CD4-positive, alpha-beta T cell treated with Interleukin-6 at 100 ng/mL for 8 hours (primary cell): ENCODE results near the gene BICRA.

Source experiments
- DNase-seq: peaks from one replicate; pipeline ENCODE4 v3.0.0-alpha.2; 2020; ENCODE audit warnings: mixed read lengths, low spot score

Gene BICRA

GRCh38 chr19:47601180-47601904 is 7.6 kb upstream of the BICRA start:
- DNase-seq = no peak

DNA sequence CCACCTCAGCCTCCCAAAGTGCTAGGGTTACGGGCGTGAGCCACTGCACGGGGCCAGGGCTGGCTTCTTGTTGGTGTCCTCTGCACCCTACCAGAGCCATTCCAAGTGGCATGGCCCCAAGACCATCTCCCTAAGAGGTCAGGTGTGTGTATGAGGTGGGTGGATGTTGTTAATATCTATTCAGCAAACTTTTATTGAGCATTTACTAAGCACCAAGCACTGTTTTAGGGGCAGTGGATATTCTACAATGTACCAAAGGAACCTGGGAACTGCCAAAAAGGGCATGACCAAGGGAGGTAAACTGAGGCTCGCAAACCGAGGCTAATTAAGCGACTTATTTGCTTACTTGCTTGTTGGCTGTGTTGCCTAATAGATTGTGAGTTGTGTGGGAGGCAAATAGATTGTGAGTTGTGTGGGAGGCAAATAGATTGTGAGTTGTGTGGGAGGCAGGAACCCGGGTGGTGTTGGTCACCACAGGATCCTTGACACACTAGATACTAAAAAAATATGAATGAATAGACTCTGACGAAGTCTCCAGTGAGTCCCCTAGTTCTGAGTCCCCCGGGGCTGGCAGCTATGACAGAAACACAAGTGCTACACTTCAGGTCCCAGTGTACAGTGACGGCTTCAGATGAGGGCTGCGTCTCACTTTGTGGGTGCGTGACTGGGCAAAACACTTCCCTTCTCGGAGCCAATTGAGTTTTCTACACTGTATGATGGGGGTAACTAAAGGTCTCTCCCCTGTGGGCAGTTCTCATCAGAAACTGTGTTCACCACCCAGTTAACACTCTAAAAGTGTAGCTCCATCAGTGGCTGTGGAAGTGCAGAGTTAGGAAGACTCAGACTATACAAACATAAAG is 5.0 kb upstream of the BICRA start:
- no peak for DNase-seq

GRCh38 chr19:47607564-47608073 is 1.3 kb upstream of the BICRA start:
- DNase-seq = no peak

DNA sequence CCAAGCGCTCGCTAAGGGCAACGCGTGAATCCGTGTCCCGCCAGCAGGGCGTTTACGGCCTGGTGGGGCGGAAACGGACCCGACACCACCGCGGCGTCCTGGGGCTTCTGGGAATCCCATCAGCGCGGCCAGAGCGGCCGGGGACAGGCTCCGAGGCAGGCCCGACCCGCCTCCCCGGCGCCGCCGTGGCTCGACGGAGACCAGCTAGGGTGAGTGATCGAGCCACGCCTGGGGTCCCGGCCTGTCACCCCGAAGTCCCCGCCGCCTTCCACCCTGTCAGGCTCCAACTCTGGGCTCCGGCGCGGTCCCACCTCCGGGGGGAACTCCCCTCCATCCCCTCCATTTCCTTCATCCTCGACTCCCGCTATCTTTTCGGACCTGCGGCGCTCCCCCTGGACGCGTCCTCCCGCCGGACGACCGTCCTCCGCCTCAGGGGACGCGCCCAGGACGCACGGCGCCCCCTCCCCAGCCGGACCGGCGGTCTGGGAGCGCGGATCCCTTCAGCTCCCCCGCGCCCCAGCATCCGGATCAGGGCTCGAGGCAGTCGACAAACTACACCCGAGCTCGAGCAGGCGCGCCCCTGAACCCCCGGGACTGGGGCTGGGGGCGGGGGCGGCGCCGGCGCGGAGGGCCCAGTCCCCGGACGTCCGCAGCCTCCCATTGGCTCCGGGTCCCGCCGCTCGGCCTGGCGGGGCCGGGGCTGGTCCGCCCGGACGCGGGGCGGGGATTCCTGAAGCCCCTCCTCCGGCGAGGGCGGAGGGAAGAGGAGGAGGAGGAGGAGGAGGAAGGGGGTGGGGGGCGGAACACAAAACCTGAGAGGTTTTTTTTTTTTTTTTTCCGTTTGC is 638 bp upstream of the BICRA start:
- DNase-seq = peak; percentile 95

- peak; percentile 57 for DNase-seq
These were observed 1.3 kb downstream of the BICRA start for GRCh38 chr19:47609906-47610894.

DNA sequence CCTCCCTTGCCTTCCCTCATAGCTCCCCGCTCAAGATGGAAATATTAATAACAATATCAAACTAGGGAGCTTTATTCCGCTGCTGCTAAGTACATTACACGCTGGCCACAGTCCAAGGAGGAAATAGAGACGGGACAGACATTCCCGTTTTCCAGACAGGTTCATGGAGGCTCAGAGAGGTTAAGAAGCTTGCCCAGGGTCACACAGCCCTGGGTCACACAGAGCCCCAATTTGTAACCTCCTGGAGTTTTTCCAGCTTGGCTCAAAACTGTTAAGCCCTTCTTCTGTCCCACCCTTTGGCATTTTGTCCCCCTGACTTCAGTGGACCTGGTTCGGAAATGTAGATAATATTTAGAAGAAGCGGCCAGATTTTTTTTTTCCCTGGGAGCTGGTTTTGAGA is 2.0 kb downstream of the BICRA start:
- DNase-seq = no peak

- no peak for DNase-seq
These were observed 4.5 kb downstream of the BICRA start for GRCh38 chr19:47613165-47614020.

GRCh38 chr19:47614021-47614295 is 5.0 kb downstream of the BICRA start:
- DNase-seq = no peak

DNA sequence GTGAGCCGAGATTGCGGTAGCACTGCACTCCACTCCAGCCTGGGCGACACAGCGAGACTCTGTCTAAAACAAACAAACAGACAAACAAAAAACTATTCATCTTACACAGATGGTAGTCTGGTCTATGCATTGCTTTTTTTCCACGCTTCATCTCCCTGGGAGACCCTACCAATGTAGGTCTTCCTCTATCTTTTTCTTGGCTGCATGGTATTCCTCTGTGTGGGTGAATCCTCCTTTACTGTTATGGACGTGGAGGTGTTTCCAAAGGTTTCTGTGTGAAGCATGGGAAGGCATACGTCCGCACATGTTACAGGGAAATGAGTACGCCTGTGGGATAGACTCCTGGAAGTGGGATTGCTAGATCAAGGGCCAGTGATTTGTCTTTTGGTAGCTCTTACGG is 5.6 kb downstream of the BICRA start:
- DNase-seq = no peak

DNA sequence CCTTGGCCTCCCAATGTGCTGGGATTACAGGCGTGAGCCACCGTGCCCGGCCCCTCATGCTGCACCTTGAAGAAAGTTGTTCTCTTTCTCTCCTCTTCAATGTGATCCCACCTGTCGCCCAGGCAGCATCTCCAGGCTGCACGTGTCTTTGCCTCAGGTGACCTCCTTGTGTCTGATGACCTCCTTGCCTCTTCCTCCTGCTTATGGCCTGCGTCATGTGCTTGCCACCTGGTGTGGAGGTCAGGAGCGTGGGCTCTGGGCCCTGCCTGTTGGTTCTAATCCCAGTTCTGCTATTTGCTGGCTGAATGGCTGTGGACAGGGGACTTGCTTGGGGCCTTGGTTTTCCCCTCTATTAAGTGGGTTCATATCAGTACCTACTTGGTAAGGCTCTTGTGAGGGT is 6.3 kb downstream of the BICRA start:
- no peak for DNase-seq

DNA sequence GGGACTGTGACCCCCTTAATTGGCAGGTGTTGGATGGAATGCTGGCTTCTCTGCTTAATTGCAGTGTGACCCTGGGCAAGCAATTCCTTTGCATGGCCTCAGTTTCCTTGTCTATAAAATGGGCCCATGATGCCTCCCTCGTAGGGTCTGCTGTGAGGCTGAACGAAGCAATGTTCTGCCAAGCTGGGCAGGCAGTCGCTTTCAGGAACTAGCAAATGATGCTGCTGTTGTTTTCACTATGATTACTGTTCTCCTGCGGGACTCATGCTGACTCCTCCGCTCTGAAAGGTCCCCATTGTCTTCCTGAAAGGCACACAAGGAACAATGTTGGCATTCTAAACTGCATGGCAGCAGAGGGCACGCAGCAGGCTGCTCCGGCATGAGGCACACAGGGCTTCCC is 6.8 kb downstream of the BICRA start:
- no peak for DNase-seq

GRCh38 chr19:47618771-47619170 is 9.8 kb downstream of the BICRA start:
- DNase-seq = no peak

DNA sequence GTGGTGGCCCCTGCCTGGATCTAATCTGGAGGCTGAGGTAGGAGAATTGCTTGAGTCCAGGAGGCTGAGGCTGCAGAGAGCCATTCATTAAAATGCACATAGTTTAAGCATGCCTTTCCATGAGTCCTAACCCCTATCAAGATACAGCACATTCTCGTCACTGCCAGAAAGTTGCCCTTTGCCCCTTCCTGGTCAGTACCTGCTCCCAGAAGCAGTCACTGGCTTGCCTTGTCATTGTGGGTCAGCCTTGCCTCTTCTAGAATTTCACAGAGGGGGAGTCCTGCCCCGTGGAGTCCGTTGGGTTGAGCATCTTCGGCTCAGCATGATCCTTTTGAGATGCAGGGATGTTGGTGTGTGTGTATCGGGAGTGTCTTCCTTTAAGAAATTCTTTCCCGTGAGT is 10.8 kb downstream of the BICRA start:
- DNase-seq = no peak

GRCh38 chr19:47623151-47623920 is 14.4 kb downstream of the BICRA start:
- no peak for DNase-seq

DNA sequence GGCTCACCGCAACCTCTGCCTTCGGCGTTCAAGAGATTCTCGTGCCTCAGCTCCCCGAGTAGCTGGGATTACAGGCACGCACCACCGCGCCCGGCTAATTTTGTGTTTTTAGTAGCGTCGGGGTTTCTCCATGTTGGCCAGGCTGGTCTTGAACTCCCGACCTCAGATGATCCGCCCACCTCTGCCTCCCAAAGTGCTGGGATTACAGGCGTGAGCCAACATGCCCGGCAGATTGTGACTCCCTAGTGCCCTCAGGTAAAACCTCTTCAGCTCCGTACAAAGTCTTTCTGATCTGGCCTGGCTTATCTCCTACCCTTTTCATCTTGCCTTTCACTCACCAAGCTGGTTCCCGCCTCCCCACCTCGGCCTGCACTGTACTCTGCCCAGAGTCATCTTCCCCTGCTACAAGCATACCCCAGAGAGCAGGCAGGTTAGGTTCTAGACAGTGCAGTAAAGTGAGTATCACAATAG is 15.0 kb downstream of the BICRA start:
- DNase-seq = no peak

DNA sequence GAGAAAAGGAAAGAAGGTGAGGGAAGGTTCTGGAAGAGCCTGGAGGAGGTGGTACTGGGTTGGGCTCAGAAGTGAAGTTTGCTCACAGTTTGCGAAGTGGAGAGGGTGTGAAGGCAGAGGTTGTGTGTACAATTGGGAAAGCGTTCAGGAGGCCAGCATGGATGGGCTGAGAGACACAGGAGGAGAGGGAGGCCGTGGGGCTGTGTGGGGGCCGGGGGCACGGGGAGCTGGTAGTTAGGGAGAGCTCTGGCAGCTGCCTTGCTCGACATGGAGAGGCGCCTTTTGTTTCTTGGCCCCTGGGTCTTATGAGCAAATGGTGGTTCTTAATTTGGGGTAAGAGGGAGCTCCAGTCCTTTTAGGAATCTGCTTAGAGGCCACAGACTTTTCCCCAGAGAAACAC is 16.7 kb downstream of the BICRA start:
- no peak for DNase-seq

GRCh38 chr19:47626238-47626637 is 17.3 kb downstream of the BICRA start:
- DNase-seq = no peak

DNA sequence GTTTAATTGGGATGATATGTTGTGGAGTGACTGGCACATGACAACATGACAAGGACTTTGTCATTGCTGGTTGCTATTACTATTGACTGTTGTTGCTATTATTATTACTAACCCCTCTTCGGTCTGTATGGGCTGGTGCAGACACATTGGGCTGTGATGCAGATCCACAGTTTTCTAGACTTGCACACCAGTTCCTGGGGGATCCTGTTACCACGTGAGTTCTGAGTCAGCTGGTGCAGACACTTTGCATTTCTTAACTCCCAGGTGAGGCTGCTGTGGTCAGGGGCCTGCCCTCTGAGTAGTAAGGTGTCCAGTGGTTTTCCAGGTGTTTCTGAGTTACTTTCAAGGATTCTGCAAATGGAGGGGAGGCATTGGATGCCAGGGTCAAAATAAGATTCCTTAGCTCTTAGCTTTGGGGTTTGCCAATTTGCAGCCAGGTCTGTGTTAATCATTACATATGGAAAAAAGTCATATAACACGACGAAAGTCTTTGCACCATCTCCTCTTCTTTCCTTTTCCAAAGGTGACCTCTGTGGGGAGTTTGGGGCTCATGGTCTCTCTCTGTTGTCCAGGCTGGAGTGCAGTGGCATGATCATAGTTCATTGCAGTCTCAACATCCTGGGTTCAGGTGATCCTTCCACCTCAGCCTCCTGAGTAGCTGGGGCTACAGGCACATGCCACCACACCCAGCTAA is 19.3 kb downstream of the BICRA start:
- DNase-seq = no peak

DNA sequence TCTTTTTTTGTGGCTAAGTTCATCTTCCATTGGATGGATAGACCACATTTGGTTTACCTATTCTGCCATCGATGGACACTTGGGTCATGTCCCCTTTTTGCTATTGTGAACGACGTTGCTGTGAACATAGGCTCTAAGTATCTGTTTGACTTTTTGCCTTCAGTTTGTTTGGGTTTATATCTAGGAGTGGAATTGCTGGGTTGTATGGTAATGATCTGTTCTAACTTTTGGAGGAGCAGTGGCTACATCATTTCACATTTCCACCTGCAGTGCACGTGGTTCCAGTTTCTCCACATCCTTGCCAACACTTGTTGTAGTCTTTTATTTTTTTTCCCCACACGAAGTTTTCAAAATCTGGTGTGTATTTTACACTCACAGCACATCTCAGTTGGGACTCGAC is 21.7 kb downstream of the BICRA start:
- DNase-seq = no peak
